Ascending aorta (tissue), 2 donors: Measurements from ENCODE around the gene ADGRB2. TPM values are rescaled to one million over a fixed set of nuclear protein-coding genes. Genes with fewer than 3 reads are reported as not detected.

Source experiments
- DNase-seq, 2 donors: peaks; one replicate each; pipeline ENCODE4 v3.0.0-alpha.2; 2019; ENCODE audit warnings: low spot score in 2 of 2
- H3K27ac ChIP-seq, 2 donors: fragments of 200-600 bp; sonication (generic); one replicate each; pipeline ENCODE4 v1.5.1; 2016 to 2017; ENCODE audit warnings: mild to moderate bottlenecking in 1 of 2
- H3K27me3 ChIP-seq: fragments of 200-600 bp; sonication (generic); one replicate; pipeline ENCODE4 v1.5.1; 2017
- H3K36me3 ChIP-seq, 2 donors: fragments of 200-600 bp; sonication (generic); one replicate each; pipeline ENCODE4 v1.5.1; 2016
- H3K4me1 ChIP-seq, 2 donors: fragments of 200-600 bp; sonication (generic); one replicate each; pipeline ENCODE4 v1.5.1; 2016 to 2017; ENCODE audit warnings: mild to moderate bottlenecking in 1 of 2
- H3K4me3 ChIP-seq, 2 donors: fragments of 200-600 bp; sonication (generic); one replicate each; pipeline ENCODE4 v1.5.1; 2016 to 2017; ENCODE audit warnings: mild to moderate bottlenecking in 1 of 2
- H3K9me3 ChIP-seq, 2 donors: fragments of 200-600 bp; sonication (generic); one replicate each; pipeline ENCODE4 v1.5.1; 2016
- CTCF ChIP-seq, 3 experiments: fragments of 200-600 bp in 2 of 3; fragments of 450-650 bp in 1 of 3; sonication (generic) in 2 of 3; IDR thresholded peaks; one replicate each; pipeline ENCODE4 v1.5.1; 2016 to 2019; ENCODE audit warnings: antibody characterized with exemption in 3 of 3, mild to moderate bottlenecking in 1 of 3, moderate library complexity in 1 of 3
- intact Hi-C: fragments of 100-400 bp; cut with DNase I; formaldehyde crosslinking; loops from one replicate; pipeline ENCODE4 v1.15.1; 2023
- total RNA-seq: library from RNA; depleted of rRNA; stranded (reverse); fragments of >200 nt; gene quantifications from one replicate; pipeline ENCODE4 v1.1.0, GENCODE V29; 2016

ADGRB2 gene
- total RNA-seq, 1 donor from 2014 or later, result 1.9 TPM

GRCh38 chr1:31689854-31690253, 74.3 kb downstream of the ADGRB2 start:
- H3K27ac ChIP-seq, result no peak overlapping the region
- no peak for DNase-seq
- no peaks in the 10 kb centered on the region for H3K27me3 ChIP-seq
- peaks cover 64 to 78% of the 10 kb centered on the region in 2 donors for H3K36me3 ChIP-seq
- no peaks in the 10 kb centered on the region for H3K9me3 ChIP-seq
- no peaks in the 10 kb centered on the region for H3K4me1 ChIP-seq
- no peak overlapping the region for H3K4me3 ChIP-seq
- intact Hi-C loops, result no loop called here
- TF ChIP-seq CTCF (IDR thresholded peaks at IDR 0.05), result no peak

- no peak overlapping the region for H3K27ac ChIP-seq
- H3K9me3 ChIP-seq, result no peaks in the 10 kb centered on the region
- intact Hi-C loops, result no loop called here
- TF ChIP-seq CTCF (IDR thresholded peaks at IDR 0.05), result no peak
- no peaks in the 10 kb centered on the region for H3K4me1 ChIP-seq
- no peaks in the 10 kb centered on the region for H3K27me3 ChIP-seq
- H3K36me3 ChIP-seq, result peaks cover 64 to 78% of the 10 kb centered on the region in 2 donors
- no peak for DNase-seq
- no peak overlapping the region for H3K4me3 ChIP-seq
These were observed 74.8 kb downstream of the ADGRB2 start for GRCh38 chr1:31689379-31689778.

GRCh38 chr1:31688233-31688918, 75.8 kb downstream of the ADGRB2 start:
- TF ChIP-seq CTCF (IDR thresholded peaks at IDR 0.05), result no peak
- Histone ChIP-seq H3K4me3 (no peak overlapping the region), H3K9me3 (no peaks in the 10 kb centered on the region), H3K4me1 (no peaks in the 10 kb centered on the region), H3K27ac (no peak overlapping the region), H3K36me3 (peaks cover 66 to 82% of the 10 kb centered on the region in 2 donors), H3K27me3 (no peaks in the 10 kb centered on the region)
- no peak for DNase-seq
- intact Hi-C loops, result no loop called here

- H3K27me3 ChIP-seq, result no peaks in the 10 kb centered on the region
- no peaks in the 10 kb centered on the region for H3K9me3 ChIP-seq
- TF ChIP-seq CTCF (IDR thresholded peaks at IDR 0.05), result no peak
- H3K4me3 ChIP-seq, result no peak overlapping the region
- no peak for DNase-seq
- no peaks in the 10 kb centered on the region for H3K4me1 ChIP-seq
- no peak overlapping the region for H3K27ac ChIP-seq
- H3K36me3 ChIP-seq, result peaks cover 67 to 85% of the 10 kb centered on the region in 2 donors
- intact Hi-C loops, result no loop called here
These were observed 76.5 kb downstream of the ADGRB2 start for GRCh38 chr1:31687601-31688000.

- DNase-seq, result no peak
- peaks cover 51 to 78% of the 10 kb centered on the region in 2 donors for H3K36me3 ChIP-seq
- H3K4me3 ChIP-seq, result no peak overlapping the region
- no peak for TF ChIP-seq CTCF (IDR thresholded peaks at IDR 0.05)
- H3K9me3 ChIP-seq, result no peaks in the 10 kb centered on the region
- no peak overlapping the region for H3K27ac ChIP-seq
- H3K4me1 ChIP-seq, result no peaks in the 10 kb centered on the region
- intact Hi-C loops, result no loop called here
- H3K27me3 ChIP-seq, result no peaks in the 10 kb centered on the region
These were observed 78.3 kb downstream of the ADGRB2 start for GRCh38 chr1:31685795-31686194.
